Measurements from ENCODE around the gene UMODL1.

The UMODL1 gene

DNA sequence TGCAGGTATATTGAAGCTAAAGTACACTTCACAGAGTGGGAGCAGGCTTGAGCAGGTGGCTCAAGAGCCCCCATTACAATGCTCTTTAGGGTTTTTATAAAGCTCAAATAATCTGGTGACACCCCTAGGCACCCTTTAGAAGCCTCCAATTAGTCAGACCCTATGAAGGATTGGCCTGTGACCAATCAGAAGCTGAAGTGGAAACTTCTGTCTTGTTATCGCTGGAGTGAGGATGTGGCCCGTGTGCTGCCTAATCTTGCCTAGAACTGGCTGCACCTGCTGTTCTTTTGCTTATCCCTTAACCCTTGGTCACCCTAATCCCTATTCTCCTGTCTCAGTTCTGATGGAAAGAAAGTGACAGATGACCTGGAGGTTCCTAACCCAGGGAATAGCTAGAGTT lies 77.0 kb downstream of the UMODL1 start:
- TF ChIP-seq, protein P1, sequence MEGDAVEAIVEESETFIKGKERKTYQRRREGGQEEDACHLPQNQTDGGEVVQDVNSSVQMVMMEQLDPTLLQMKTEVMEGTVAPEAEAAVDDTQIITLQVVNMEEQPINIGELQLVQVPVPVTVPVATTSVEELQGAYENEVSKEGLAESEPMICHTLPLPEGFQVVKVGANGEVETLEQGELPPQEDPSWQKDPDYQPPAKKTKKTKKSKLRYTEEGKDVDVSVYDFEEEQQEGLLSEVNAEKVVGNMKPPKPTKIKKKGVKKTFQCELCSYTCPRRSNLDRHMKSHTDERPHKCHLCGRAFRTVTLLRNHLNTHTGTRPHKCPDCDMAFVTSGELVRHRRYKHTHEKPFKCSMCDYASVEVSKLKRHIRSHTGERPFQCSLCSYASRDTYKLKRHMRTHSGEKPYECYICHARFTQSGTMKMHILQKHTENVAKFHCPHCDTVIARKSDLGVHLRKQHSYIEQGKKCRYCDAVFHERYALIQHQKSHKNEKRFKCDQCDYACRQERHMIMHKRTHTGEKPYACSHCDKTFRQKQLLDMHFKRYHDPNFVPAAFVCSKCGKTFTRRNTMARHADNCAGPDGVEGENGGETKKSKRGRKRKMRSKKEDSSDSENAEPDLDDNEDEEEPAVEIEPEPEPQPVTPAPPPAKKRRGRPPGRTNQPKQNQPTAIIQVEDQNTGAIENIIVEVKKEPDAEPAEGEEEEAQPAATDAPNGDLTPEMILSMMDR (IDR thresholded peaks at IDR 0.05; ENCODE audit: low read depth, low read length) = no peak
- DNase-seq (ENCODE audit: low read depth in 2 of 2) = no peak

DNA sequence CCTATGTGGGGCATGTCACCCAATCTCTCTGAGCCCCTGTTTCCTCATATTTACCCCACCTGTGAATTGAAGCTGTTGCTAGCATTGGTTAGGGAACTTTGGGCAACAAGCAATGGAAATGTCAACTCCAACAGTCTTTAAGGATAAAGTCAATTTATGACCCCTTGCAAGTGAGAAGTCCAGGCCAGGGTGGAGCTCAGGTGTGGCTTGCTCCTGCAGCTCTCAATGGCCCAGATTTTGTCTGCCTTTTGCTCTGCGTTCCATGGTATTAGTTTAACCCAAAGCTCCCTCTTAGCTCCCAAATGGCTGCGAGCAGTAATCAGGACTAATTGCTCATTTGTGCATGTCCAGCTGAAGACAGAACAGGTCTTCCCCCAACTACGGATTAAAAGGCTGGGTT lies 77.5 kb downstream of the UMODL1 start:
- TF ChIP-seq, protein P1 (IDR thresholded peaks at IDR 0.05; ENCODE audit: low read depth, low read length) = no peak
- no peak overlapping the region for H3K4me3 ChIP-seq (replicated peaks in 1 of 2; ENCODE audit: low read depth in 2 of 2, low read length in 2 of 2)
- DNase-seq (ENCODE audit: low read depth in 2 of 2) = no peak

More for the DNA sequence above, 77.0 kb downstream of the UMODL1 start:
- H3K4me3 ChIP-seq (replicated peaks in 1 of 2; ENCODE audit: low read depth in 2 of 2, low read length in 2 of 2) = no peak overlapping the region

DNA sequence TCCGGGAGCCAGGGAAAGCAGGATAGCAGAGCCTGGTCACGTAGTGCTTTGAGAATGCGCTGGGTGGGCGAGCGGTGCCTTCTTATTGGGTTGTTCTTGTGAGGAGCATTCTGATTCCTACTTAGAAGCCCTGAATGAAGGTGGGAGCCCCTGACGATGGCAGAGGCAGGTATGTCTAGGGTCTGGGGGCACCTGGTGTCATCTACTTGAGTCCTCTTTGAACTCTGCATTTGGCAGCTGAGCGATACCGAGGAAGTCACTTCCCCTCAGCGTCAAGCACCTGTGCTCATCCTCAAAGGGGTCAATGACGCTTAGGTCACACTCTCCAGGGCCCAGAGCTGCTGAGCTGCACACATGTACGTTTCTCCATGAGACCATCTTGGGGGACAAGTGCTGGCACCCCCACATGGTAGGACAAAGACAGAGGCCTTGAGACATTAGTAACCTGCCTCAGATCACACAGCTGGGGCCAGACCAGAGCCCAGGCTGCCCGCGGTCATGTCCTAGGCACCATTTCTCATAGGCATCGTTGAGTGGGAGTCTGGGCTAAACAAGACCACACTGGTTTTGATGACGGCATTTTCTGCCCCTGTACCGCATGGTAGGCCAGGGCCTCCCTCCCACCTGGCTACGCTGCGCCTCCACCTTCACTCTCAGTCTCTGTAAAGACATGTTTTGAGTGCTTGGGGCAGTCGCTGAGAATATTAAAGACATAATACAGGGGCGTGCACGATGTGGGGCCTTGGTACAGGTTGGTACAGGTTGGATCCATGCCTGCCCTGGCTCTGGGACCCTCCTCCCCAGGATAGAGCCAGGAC lies 78.7 kb downstream of the UMODL1 start:
- TF ChIP-seq, protein P1 (IDR thresholded peaks at IDR 0.05; ENCODE audit: low read depth, low read length) = no peak
- H3K4me3 ChIP-seq (replicated peaks in 1 of 2; ENCODE audit: low read depth in 2 of 2, low read length in 2 of 2) = no peak overlapping the region
- DNase-seq (ENCODE audit: low read depth in 2 of 2) = no peak

DNA sequence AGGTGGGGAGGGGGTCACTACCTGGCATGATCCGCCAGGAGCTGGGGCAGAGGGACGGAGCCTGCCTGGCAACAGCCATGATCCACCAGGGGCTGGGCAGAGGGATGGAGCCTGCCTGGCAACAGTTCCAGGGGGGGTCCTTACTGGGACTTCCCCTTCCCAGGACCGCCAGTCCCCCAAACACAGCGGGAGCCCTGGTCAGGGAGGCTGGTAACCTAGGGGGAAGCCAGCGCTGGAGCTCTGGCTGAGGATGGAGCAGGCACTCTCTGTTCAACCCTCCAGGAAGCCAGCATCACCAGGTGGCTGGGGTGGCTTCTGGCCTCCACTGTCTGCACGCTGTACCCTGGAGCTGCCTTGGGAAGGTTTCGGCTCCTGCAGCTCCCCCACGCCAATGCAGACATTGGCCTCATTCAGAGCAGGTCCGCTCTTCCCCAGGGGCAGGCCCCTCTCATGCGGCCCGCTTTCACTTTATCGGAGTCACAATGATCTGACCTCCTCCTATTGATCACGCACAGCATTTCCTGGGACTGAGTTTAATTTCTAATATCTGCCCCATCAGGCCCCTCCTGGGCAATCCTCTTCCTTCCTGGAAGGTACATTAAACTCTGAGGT lies 79.5 kb downstream of the UMODL1 start:
- DNase-seq (ENCODE audit: low read depth in 2 of 2) = no peak
- no peak overlapping the region for H3K4me3 ChIP-seq (replicated peaks in 1 of 2; ENCODE audit: low read depth in 2 of 2, low read length in 2 of 2)
- TF ChIP-seq, protein P1 (IDR thresholded peaks at IDR 0.05; ENCODE audit: low read depth, low read length) = no peak

DNA sequence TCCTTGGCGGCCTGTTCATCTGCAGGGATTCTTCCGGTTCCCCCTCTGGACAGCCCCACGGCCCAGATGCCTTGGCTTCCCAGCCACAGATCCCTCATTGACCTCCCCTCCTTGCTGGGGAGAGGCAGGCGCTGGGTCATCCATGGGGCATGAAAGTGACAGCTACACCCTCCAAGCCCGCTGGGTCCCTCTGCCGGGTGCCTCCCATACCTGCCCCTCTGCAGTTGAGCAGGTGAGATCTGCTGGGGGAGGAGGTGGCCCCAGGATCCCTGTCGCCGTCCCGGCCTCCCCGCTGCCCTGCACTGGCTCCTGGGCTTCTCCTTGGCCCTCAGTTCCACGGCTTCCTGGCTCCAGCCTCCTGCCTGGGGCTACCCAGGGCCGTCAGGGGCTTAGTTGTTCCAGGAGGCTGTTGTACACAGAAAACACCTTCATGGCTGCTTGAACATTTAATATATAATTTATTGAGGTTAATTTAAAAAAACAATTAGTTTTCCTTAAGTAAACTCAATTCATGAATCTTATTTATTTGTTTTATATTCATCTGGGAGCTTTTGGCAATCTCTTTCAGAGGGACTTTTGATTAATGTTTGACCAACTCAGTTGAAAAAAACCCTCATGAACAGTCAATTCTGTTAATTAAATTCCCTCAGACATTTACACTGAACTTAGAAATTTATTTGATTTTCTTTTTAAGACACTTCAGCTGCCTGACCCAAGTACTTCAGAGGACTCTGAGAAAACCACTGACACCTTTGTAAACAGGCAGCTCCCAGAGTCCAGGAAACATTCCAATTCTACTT lies 80.2 kb downstream of the UMODL1 start:
- no peak for DNase-seq (ENCODE audit: low read depth in 2 of 2)
- no peak overlapping the region for H3K4me3 ChIP-seq (replicated peaks in 1 of 2; ENCODE audit: low read depth in 2 of 2, low read length in 2 of 2)
- TF ChIP-seq, protein P1 (IDR thresholded peaks at IDR 0.05; ENCODE audit: low read depth, low read length) = no peak

DNA sequence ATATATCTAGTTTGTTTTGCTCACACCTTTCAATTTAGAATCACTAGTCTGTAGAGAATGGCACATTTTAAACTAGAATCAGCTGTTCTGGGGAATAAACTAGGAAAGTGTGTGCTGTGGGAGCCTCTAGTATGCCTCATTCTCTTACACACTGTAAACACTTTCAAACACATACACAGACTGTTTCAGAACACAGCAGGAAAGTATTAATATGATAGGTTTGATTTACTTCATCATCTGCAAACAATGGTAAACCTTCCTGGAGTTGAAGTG lies 80.8 kb downstream of the UMODL1 start:
- TF ChIP-seq, protein P1 (IDR thresholded peaks at IDR 0.05; ENCODE audit: low read depth, low read length) = no peak
- H3K4me3 ChIP-seq (replicated peaks in 1 of 2; ENCODE audit: low read depth in 2 of 2, low read length in 2 of 2) = no peak overlapping the region
- DNase-seq (ENCODE audit: low read depth in 2 of 2) = no peak
